Left hindlimb (tissue), 1 donor: ENCODE measurements around the gene LYRM7.
A peak's percentile ranks its signal among the peaks of the same experiment; 100 is the strongest.
"Not testable (repeated sequence)": the region's sequence is repeated elsewhere in the genome, so short reads cannot be mapped to it uniquely, and the experiment has no call there.

Experiments
- DNase-seq: peaks from one replicate; pipeline ENCODE4 v3.0.0-alpha.2; 2018

Gene LYRM7

GRCh38 chr5:131170540-131171275 is at the start of gene LYRM7:
TSS of gene LYRM7 (plus strand) at chr5:131170944. CDS start at chr5:131171021, 77 bp downstream.
- DNase-seq: peak; percentile 97

DNA sequence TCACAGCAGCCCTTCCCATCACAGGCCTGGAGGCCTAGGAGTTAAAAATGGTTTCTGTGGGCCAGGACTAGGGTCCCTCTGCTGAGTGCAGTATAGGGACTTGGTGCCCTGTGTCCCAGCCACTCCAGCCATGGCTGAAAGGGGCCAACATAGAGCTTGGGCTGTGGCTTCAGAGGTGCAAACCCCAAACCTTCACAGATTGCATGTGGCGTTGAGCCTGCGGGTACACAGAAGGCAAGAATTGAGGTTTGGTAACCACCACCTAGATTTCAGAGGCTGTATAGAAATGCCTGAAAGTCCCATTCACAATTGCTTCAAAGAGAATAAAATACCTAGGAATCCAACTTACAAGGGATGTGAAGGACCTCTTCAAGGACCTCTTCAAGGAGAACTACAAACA is 43.5 kb upstream of the LYRM7 start:
- not testable (repeated sequence) for DNase-seq

DNA sequence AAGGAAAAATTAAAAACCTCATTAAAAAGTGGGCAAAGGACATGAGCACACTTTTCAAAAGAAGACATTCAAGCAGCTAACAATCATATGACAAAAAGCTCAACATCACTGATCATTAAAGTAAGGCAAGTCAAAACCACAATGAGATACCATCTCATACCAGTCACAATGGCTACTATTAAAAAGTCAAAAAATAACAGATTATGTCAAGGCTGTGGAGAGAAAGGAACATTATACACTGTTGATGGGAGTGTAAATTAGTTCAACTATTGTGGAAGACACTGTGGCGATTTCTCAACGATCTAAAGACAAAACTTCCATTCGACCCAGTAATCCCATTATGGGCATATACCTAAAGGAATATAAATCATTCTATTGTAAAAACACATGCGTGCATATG is 41.4 kb upstream of the LYRM7 start:
- no peak for DNase-seq

DNA sequence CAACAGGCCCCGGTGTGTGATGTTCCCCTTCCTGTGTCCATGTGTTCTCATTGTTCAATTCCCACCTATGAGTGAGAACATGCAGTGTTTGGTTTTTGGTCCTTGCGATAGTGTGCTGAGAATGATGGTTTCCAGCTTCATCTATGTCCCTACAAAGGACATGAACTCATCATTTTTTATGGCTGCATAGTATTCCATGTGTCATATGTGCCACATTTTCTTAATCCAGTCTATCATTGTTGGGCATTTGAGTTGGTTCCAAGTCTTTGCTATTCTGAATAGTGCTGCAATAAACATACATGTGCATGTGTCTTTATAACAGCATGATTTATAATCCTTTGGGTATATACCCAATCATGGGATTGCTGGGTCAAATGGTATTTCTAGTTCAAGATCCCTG is 37.7 kb upstream of the LYRM7 start:
- not testable (repeated sequence) for DNase-seq

- DNase-seq: not testable (repeated sequence)
Observed at GRCh38 chr5:131138406-131138805, 32.3 kb upstream of the LYRM7 start.

DNA sequence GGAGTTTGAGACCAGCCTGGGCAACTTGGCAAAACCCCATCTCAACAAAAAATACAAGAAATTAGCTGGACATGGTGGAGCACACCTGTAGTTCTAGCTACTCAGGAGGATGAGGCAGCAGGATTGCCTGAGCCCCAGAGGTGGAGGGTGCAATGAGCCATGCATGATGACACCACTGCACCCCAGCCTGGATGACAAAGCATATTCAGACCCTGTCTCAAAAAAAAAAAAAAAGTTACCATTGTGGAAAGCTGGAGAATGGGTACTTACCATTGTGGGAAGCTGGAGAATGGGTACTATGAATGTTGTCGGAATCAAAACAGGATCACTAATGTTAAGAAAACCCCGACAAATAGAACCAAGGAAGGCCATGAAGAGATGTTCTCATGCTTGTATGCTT is 31.4 kb upstream of the LYRM7 start:
- DNase-seq: no peak

GRCh38 chr5:131142970-131143617 is 27.6 kb upstream of the LYRM7 start:
- no peak for DNase-seq

DNA sequence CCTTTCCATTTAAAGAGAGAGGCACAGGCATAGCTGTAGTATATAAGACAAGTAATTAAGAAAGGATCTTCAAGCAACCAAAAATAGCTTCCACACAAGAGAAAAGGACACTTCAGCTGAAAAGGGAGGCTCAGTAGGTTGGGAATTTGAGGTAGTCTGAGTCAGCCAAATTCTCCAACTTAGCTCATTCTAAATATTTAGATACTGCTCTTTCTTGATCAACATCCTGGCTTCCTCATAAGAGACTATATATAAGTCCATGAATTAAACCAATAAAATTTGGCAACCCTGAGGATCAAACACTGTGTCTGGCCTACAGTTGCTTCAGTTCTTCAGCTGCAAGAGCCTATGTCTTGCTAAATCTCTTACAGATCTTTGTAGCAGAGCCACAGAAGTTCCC is 23.5 kb upstream of the LYRM7 start:
- DNase-seq: no peak

DNA sequence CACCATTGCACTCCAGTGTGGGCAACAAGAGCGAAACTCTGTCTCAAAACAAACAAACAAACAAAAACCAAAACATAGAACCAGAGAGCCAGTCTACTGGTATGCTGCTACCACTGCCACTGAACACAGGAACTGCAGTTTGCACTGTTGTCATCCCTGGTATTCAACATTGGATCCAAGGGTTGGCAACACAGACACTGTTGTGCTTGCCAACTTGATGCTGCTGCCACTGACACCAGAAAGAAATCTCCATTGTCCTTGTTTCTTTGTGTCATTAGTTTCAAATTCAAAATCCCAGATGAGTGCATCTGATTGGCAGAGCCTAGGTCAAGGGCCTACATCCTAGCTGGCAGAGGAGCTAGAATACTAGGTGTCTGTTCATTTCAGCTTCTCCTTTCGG is 21.9 kb upstream of the LYRM7 start:
- DNase-seq: no peak

GRCh38 chr5:131150408-131150807 is 20.3 kb upstream of the LYRM7 start:
- no peak for DNase-seq

GRCh38 chr5:131151216-131151615 is 19.5 kb upstream of the LYRM7 start:
- DNase-seq: no peak

GRCh38 chr5:131156385-131156784 is 14.4 kb upstream of the LYRM7 start:
- DNase-seq: no peak

GRCh38 chr5:131156957-131157356 is 13.8 kb upstream of the LYRM7 start:
- DNase-seq: no peak

DNA sequence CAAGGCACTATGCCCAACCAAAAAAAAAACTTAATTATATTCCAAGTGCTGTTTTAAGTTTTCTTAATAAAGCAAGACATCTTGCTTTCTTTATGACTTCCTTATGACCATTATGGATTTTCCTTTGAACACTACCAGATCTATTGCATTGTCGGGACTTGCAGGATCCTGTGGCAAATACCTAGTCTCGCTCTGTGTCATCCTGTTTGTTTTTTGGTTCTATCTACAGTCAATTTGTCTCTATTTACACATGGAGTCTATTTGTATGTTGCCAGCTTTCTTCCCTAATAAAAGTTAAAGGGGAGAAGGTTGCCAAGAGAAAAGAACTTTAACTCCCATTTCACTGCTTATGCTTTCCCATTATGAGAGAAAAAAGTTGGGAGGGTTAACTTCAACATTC is 10.6 kb upstream of the LYRM7 start:
- no peak for DNase-seq

DNA sequence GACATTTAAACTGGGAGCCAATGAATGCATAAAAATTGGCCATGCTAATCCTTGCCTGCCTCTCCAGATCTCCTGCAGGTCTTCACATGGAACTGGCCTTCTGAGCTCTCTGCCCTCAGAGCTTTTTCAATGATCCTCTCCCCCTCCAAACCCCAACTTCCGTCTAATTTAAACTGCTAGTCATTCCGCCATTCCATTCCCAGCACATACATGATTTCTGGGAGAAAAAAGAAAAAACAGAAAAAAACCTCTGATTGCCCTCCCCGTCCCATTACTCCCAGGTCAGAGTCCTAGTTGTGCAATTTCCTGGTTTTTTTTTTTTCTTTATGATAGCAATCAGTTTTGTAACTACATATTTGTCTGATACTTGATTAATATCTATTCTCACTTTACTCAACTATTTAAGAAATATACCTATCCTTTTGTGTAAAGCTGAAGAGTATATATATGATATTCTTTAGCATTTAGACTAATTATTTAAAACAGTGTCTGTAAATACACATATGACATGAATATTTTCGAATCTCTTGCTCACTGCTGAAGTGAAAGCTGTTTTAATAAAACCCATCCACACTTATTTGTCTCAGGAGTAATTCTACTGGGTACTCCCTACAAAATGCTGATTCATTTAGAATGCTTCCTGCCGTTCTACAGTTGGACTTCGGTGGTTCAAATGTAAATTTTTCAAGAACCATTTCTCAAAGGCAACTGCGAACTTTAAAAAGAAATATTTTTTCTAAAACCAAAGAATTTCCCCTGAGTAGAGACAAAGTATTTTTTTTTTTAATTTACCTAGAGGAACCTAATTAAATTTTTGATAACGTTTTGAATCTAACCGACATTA is 7.2 kb upstream of the LYRM7 start:
- no peak for DNase-seq

- peak; percentile 80 for DNase-seq
Observed at GRCh38 chr5:131164191-131165118, 6.3 kb upstream of the LYRM7 start.

GRCh38 chr5:131165119-131165727 is 5.5 kb upstream of the LYRM7 start, which contains the start of gene HINT1:
TSS of gene HINT1 (minus strand) at chr5:131165256. CDS start at chr5:131165205, 51 bp downstream.
- peak; percentile 90 for DNase-seq

GRCh38 chr5:131167615-131168014 is 3.1 kb upstream of the LYRM7 start:
- no peak for DNase-seq

DNA sequence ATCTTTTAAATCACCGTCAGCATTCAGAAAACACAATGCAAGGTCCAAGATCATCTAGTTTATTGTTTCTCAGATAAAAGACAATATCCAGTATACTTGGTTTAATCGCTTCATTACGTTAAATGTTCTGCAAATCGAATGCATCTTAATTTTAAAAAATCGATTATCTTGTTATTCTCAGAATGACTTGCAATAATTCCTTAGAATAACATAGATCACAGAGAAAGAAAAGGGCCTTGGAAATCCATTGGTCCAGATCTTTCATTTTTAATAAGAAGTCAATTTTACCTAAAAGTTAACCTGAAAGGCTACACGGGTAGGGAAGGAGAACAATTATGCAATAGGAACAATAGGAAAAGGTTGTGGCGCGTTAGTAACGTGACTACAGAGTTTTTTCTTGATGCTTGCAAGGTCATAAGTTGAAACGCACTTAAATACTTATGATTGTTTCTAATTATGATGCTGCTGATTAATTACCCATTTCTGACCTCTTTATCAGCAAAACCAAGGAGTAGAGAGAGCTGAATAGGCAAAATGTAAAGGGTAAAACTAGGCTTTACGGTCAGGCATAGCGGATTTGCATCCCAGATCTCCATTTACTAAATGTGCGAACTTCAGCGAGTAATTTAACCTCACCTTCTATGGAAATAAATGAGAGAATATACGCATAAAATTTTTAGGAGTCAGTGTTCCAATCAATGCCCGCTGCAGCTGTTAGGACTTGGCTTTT is 769 bp upstream of the LYRM7 start:
- DNase-seq: no peak

GRCh38 chr5:131171276-131171810 is 599 bp downstream of the LYRM7 start:
- peak; percentile 33 for DNase-seq

GRCh38 chr5:131180407-131180806 is 9.7 kb downstream of the LYRM7 start:
- no peak for DNase-seq
